Skeletal muscle tissue (tissue), 4 donors: ENCODE data around the gene IFNE. TPM values are rescaled to one million over a fixed set of nuclear protein-coding genes. Genes with fewer than 3 reads are reported as not detected.
"Not testable (repeated sequence)": the region's sequence is repeated elsewhere in the genome, so short reads cannot be mapped to it uniquely, and the experiment has no call there.

Source experiments
- H3K27ac ChIP-seq: one replicate; pipeline ENCODE4 v1.7.0; 2013; ENCODE audit warnings: mild to moderate bottlenecking, low read depth, low read length, inconsistent platforms
- H3K27me3 ChIP-seq, 3 donors: one replicate each; pipeline ENCODE4 v1.7.0; 2013; ENCODE audit warnings: low read length in 3 of 3; ENCODE audit not compliant: control insufficient read depth in 3 of 3, insufficient read depth in 3 of 3
- H3K36me3 ChIP-seq, 3 donors: one replicate each; pipeline ENCODE4 v1.7.0; 2013; ENCODE audit warnings: low read length in 3 of 3; ENCODE audit not compliant: control insufficient read depth in 3 of 3, insufficient read depth in 3 of 3
- H3K4me1 ChIP-seq, 3 donors: one replicate each; pipeline ENCODE4 v1.7.0; 2013; ENCODE audit warnings: low read length in 3 of 3, mild to moderate bottlenecking in 3 of 3; ENCODE audit not compliant: control insufficient read depth in 3 of 3, insufficient read depth in 3 of 3
- H3K4me3 ChIP-seq, 3 donors: one replicate each; pipeline ENCODE4 v1.7.0; 2013; ENCODE audit warnings: low read length in 3 of 3
- H3K9ac ChIP-seq, 3 donors: one replicate each; pipeline ENCODE4 v1.7.0; 2013; ENCODE audit warnings: low read length in 3 of 3, mild to moderate bottlenecking in 3 of 3, moderate library complexity in 2 of 3, low read depth in 1 of 3
- H3K9me3 ChIP-seq, 3 donors: one replicate each; pipeline ENCODE4 v1.7.0; 2013; ENCODE audit warnings: low read length in 3 of 3; ENCODE audit not compliant: control insufficient read depth in 3 of 3
- total RNA-seq: library from RNA; depleted of rRNA; stranded (reverse); fragments of >200 nt; gene quantifications from one replicate; pipeline ENCODE4 v1.2.3, GENCODE V29; 2014
- donor health status: Osteomylitis.

IFNE gene
- total RNA-seq, 1 donor from 2014 or later = not detected

DNA sequence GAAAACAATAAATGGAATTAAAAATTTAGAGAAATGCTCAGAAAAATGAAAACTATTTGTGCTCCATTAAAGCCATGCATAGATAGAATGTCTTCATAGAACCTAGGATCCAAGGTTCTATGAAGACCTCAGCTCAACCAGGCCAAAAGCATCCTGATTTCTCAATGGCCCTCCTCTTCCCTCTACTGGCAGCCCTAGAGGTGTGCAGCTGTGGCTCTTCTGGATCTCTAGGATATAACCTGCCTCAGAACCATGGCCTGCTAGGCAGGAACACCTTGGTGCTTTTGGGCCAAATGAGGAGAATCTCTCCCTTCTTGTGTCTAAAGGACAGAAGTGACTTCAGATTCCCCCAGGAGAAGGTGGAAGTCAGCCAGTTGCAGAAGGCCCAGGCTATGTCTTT lies 26.8 kb downstream of the IFNE start:
- Histone ChIP-seq H3K4me3 (no peak overlapping the region), H3K27ac (no peak overlapping the region), H3K4me1 (no peaks in the 10 kb centered on the region), H3K9ac (no peak overlapping the region), H3K36me3 (no peaks in the 10 kb centered on the region), H3K27me3 (peaks cover 0 to 3% (median 0%) of the 10 kb centered on the region in 3 donors), H3K9me3 (no peaks in the 10 kb centered on the region)

DNA sequence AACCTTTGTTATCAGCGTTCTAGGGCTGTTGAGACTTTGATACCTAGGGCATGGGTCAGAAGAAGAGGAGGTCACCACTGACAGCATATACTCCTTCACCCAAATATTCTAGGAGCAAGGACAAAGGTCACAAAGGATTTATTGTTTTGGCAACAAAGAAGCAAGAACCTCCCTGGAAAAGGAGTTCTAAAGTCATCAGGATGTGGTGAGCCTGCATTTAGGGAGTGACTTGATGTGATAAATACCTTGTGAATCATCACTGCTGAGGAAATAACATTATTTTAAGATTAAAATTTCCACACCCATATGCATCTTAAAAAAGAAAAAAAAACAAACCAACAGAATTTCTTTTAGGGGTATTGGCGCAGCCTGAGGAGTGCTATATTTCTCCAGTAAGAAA lies 28.0 kb downstream of the IFNE start:
- H3K9me3 ChIP-seq = no peaks in the 10 kb centered on the region
- H3K9ac ChIP-seq = no peak overlapping the region
- H3K36me3 ChIP-seq = no peaks in the 10 kb centered on the region
- no peaks in the 10 kb centered on the region for H3K4me1 ChIP-seq
- no peak overlapping the region for H3K4me3 ChIP-seq
- H3K27ac ChIP-seq = no peak overlapping the region
- peaks cover 0 to 3% (median 0%) of the 10 kb centered on the region in 3 donors for H3K27me3 ChIP-seq

DNA sequence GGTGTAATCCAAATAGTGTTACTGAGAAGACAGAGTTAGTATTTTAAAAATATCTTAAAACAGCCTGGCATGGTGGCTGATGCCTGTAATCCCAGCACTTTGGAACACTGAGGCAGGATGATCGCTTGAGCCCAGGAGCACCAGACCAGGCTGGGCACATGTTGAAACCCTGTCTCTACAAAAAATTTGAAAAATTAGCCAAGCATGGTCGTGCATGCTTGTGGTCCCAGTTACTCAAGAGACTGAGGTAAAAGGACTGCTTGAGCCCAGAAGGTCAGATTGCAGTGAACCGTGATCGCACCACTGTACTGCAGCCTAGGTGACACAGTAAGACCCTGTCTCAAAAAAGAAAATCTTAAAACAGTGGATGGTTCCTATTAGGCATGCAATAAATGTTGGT lies 29.4 kb downstream of the IFNE start:
- Histone ChIP-seq H3K4me1 (no peaks in the 10 kb centered on the region), H3K9me3 (no peaks in the 10 kb centered on the region), H3K27me3 (peaks cover 0 to 3% (median 0%) of the 10 kb centered on the region in 3 donors), H3K4me3 (no peak overlapping the region), H3K36me3 (no peaks in the 10 kb centered on the region), H3K27ac (no peak overlapping the region), H3K9ac (no peak overlapping the region)

GRCh38 chr9:21450733-21451394 lies 31.2 kb downstream of the IFNE start:
- Histone ChIP-seq H3K9me3 (no peaks in the 10 kb centered on the region), H3K9ac (no peak overlapping the region), H3K27me3 (no peaks in the 10 kb centered on the region), H3K4me1 (no peaks in the 10 kb centered on the region), H3K27ac (no peak overlapping the region), H3K36me3 (no peaks in the 10 kb centered on the region), H3K4me3 (no peak overlapping the region)

- not testable (repeated sequence) for H3K9me3 ChIP-seq, H3K4me1 ChIP-seq, H3K27ac ChIP-seq, H3K4me3 ChIP-seq, H3K36me3 ChIP-seq, H3K9ac ChIP-seq, H3K27me3 ChIP-seq
These were observed 32.8 kb downstream of the IFNE start for GRCh38 chr9:21449312-21449711.

DNA sequence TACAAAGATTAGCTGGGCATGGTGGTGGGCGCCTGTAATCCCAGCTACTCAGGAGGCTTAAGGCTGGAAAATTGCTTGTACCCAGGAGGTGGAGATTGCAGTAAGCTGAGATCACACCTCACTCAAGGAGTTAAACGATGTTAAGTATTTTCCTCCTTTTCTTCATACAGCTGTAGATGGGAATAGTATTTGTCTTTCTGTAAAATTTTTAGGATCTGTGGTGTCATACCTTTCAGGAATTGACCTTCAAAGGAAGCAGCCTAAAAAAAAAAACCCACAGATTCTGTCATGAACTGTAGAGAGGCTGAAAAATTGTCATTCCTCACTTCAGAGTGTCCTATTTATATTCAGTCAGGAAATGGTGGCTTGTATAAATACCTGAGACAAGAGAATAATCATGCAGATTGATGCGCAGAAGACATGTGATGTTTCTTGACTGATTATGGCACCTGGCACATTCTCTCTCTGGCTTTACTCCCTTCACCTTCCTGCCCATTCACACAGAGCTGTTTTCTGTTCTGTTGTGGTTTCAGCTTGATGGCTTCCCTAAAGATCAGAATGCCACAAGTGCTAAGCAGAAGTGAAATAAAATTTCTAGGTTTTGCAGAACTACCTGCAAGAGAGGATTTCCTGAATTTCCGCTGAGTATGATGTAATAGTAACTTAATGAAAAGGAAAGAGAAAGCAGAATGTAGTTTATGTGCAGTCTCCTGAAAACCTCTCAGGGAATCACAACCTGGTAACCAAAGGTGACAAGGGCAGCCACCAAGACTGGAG lies 38.1 kb downstream of the IFNE start:
- Histone ChIP-seq H3K36me3 (no peaks in the 10 kb centered on the region), H3K27me3 (no peaks in the 10 kb centered on the region), H3K9me3 (no peaks in the 10 kb centered on the region), H3K4me1 (no peaks in the 10 kb centered on the region), H3K9ac (no peak overlapping the region), H3K4me3 (no peak overlapping the region), H3K27ac (no peak overlapping the region)

- Histone ChIP-seq H3K9ac (no peak within 1 kb of the TSS), H3K4me1 (no peaks in the 10 kb centered on the region), H3K9me3 (no peaks in the 10 kb centered on the region), H3K27me3 (no peaks in the 10 kb centered on the region), H3K36me3 (no peaks in the 10 kb centered on the region), H3K4me3 (no peak within 1 kb of the TSS), H3K27ac (no peak within 1 kb of the TSS)
These were observed 42.0 kb downstream of the IFNE start, which contains the start of gene IFNA1 for GRCh38 chr9:21440139-21440538. TSS of gene IFNA1 (plus strand) at chr9:21440439. CDS start at chr9:21440508, 69 bp downstream.

DNA sequence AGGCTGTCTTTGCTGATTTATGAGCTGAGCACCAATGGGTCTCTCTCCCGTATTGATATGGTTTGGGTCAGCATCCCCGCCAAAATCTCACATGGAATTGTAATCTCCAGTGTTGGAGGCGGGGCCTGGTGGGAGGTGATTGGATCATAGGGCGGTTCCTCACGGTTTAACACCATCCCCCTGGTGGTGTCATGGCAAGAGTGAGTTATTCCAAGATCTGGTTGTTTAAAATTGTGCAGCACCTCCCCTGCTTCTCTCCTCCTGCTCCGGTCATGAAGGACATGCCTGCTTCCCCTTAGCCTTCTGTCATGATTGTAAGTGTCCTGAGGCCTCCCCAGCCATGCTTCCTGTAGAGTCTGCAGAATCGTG lies 47.1 kb downstream of the IFNE start:
- not testable (repeated sequence) for H3K36me3 ChIP-seq, H3K4me3 ChIP-seq, H3K27ac ChIP-seq, H3K4me1 ChIP-seq, H3K9ac ChIP-seq, H3K27me3 ChIP-seq, H3K9me3 ChIP-seq

DNA sequence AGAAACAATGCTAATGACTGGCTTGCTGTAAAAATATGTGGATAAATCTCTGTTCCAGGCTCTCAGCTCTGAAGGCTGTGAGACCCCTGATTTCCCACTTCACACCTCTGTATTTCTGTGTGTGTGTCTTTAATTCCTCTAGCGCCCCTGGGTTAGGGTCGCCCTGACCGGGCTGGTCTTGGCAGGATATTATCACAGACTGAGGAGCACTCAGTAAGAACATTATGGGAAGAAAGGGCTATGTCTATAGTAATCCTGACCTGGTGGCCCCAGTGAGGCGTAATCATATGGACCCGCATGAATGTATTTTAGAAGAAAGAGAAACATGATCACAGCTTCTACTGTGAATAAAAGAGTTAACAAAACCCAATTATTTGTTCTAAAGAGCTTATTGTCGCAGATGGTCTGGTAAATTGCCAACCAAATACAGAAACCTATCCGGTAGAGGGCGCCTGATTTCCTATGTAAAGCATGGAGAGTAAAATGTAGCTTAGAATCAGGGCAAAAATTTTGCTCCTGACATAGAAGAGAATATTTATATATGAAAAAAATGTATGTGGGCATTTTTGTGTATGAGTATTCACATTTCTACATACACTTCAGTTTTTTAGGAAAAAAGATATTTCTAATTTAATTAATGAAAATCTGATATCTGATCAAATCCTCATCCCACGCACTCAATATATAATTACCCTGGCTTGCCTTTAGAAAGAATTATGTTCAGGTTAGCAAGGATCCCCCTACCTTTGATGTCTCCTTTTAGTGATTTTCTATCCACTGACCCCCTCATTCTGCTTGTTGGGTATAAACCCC lies 47.7 kb downstream of the IFNE start:
- no peak overlapping the region for H3K4me3 ChIP-seq
- no peak overlapping the region for H3K9ac ChIP-seq
- no peaks in the 10 kb centered on the region for H3K27me3 ChIP-seq
- no peak overlapping the region for H3K27ac ChIP-seq
- H3K4me1 ChIP-seq = no peaks in the 10 kb centered on the region
- no peaks in the 10 kb centered on the region for H3K36me3 ChIP-seq
- H3K9me3 ChIP-seq = no peaks in the 10 kb centered on the region
